Activated B cell treated with CpG ODN at 0.5 μM for 24 hours (primary cell): Measurements from ENCODE around the gene RELB. TPM values are rescaled to one million over a fixed set of nuclear protein-coding genes. Genes with fewer than 3 reads are reported as not detected.

Experiments
- ATAC-seq: fragments of 200-7000 bp; cut with Tn5 transposase; one replicate; pipeline ENCODE4 v1.10.0; 2021; ENCODE audit warnings: low read depth, mild to moderate bottlenecking, moderate library complexity
- CTCF ChIA-PET: fragments of 350-600 bp; sonication (Branson Sonifier 250); formaldehyde crosslinking; loops from one replicate; lab custom pipeline; 2021; ENCODE audit warnings: antibody characterized with exemption; lab: Charles Lee
- POLR2A ChIA-PET: fragments of 350-600 bp; sonication (Branson Sonifier 250); formaldehyde crosslinking; loops from one replicate; lab custom pipeline; 2021; ENCODE audit warnings: antibody characterized with exemption; lab: Charles Lee
- DNase-seq: peaks from one replicate; pipeline ENCODE4 v3.0.0; 2022
- H3K27ac Mint-ChIP-seq: one replicate; pipeline ENCODE4 v1.8.0; 2020; ENCODE audit warnings: mixed read lengths
- H3K27me3 Mint-ChIP-seq: one replicate; pipeline ENCODE4 v1.8.0; 2021; ENCODE audit warnings: mixed read lengths
- H3K36me3 Mint-ChIP-seq: one replicate; pipeline ENCODE4 v1.8.0; 2021; ENCODE audit warnings: low read depth, mixed read lengths
- H3K4me1 Mint-ChIP-seq: one replicate; pipeline ENCODE4 v1.8.0; 2021; ENCODE audit warnings: mixed read lengths
- H3K4me3 Mint-ChIP-seq: one replicate; pipeline ENCODE4 v1.8.0; 2020; ENCODE audit warnings: mild to moderate bottlenecking, mixed read lengths
- H3K9me3 Mint-ChIP-seq: one replicate; pipeline ENCODE4 v1.8.0; 2020; ENCODE audit warnings: mixed read lengths
- CTCF ChIP-seq: fragments of 200-600 bp; IDR thresholded peaks from one replicate; pipeline ENCODE4 v1.8.0; 2022; ENCODE audit warnings: antibody characterized with exemption, mild to moderate bottlenecking
- intact Hi-C: fragments of 100-400 bp; cut with micrococcal nuclease; formaldehyde crosslinking; loops from one replicate; pipeline ENCODE4 v1.15.1; 2024
- total RNA-seq: library from RNA; stranded (reverse); gene quantifications from 2 replicates; pipeline ENCODE4 v1.2.3, GENCODE V29; 2022

RELB gene
- total RNA-seq, 1 donor from 2014 or later = 135 TPM

- TF ChIP-seq CTCF = no peak
- Mint-ChIP-seq H3K9me3 (no peaks in the 10 kb centered on the region), H3K4me1 (peaks cover 37% of the 10 kb centered on the region), H3K27ac (no peak overlapping the region), H3K4me3 (peak overlapping the region; percentile 24), H3K27me3 (no peaks in the 10 kb centered on the region), H3K36me3 (peaks cover 81% of the 10 kb centered on the region)
- DNase-seq (no peak), ATAC-seq (no peak)
- intact Hi-C loops = loop anchor here (2.0 to 5.0 kb wide), 4 partner anchors 15 to 147 kb away; partner anchors contain the start of genes PPP1R37 and TOMM40
- POLR2A ChIA-PET = interaction anchor here (2.0 to 5.0 kb wide), 5 partner anchors 10 to 82 kb away, joined by 9 to 66 read pairs (median 15); partner anchors contain the start of genes CLPTM1 and RELB
- CTCF ChIA-PET = interaction anchor here (1.1 kb wide), 1 partner anchor 10 kb away, joined by 3 read pairs; no protein-coding TSS in a partner anchor
Observed at GRCh38 chr19:45037393-45038169, 36.3 kb downstream of the RELB start.

- Mint-ChIP-seq H3K4me3 (peak within 1 kb of the TSS; percentile 98), H3K9me3 (no peaks in the 10 kb centered on the region), H3K36me3 (peaks cover 84% of the 10 kb centered on the region), H3K27me3 (no peaks in the 10 kb centered on the region), H3K27ac (peak within 1 kb of the TSS; percentile 91), H3K4me1 (peaks cover 38% of the 10 kb centered on the region)
- DNase-seq = peak; percentile 90
- ChIA-PET POLR2A (interaction anchor here (0.6 to 5.0 kb wide), 24 partner anchors 8 to 149 kb away, joined by 3 to 66 read pairs (median 5); partner anchors contain the start of genes CLPTM1, GEMIN7, RELB and TRAPPC6A), CTCF (interaction anchor here (0.6 to 2.3 kb wide), 5 partner anchors 12 to 315 kb away, joined by 3 to 8 read pairs (median 5); no protein-coding TSS in a partner anchor)
- TF ChIP-seq CTCF = no peak
- peak; percentile 89 for ATAC-seq
- intact Hi-C loops = loop anchor here (1.0 to 5.0 kb wide), 8 partner anchors 8 to 148 kb away; partner anchors contain the start of genes BLOC1S3, PPP1R37, TOMM40 and TRAPPC6A
Observed at GRCh38 chr19:45038931-45039893, 37.9 kb downstream of the RELB start, which contains the start of gene CLASRP. TSS of gene CLASRP (plus strand) at chr19:45039045. CDS start at chr19:45040213, 1,168 bp downstream.

GRCh38 chr19:45040059-45040771 lies 39.0 kb downstream of the RELB start:
- POLR2A ChIA-PET = interaction anchor here (1.0 to 5.0 kb wide), 9 partner anchors 12 to 138 kb away, joined by 3 to 66 read pairs (median 9); partner anchors contain the start of genes CLPTM1, RELB and TRAPPC6A
- no peak for DNase-seq
- no peaks in the 10 kb centered on the region for H3K27me3 Mint-ChIP-seq
- H3K4me3 Mint-ChIP-seq = peak overlapping the region; percentile 98
- peaks cover 44% of the 10 kb centered on the region for H3K4me1 Mint-ChIP-seq
- H3K36me3 Mint-ChIP-seq = peaks cover 84% of the 10 kb centered on the region
- peak overlapping the region; percentile 91 for H3K27ac Mint-ChIP-seq
- no peaks in the 10 kb centered on the region for H3K9me3 Mint-ChIP-seq
- ATAC-seq = no peak
- CTCF ChIA-PET = interaction anchor here (0.6 to 2.3 kb wide), 3 partner anchors 19 to 270 kb away, joined by 3 to 8 read pairs (median 5); no protein-coding TSS in a partner anchor
- intact Hi-C loops = no loop called here
- TF ChIP-seq CTCF = no peak

GRCh38 chr19:45041125-45041524 lies 39.9 kb downstream of the RELB start:
- H3K4me1 Mint-ChIP-seq = peaks cover 53% of the 10 kb centered on the region
- H3K27me3 Mint-ChIP-seq = no peaks in the 10 kb centered on the region
- no peaks in the 10 kb centered on the region for H3K9me3 Mint-ChIP-seq
- H3K36me3 Mint-ChIP-seq = peaks cover 84% of the 10 kb centered on the region
- H3K4me3 Mint-ChIP-seq = peak overlapping the region; percentile 98
- ATAC-seq (no peak), DNase-seq (no peak)
- no peak for TF ChIP-seq CTCF
- peak overlapping the region; percentile 72 for H3K27ac Mint-ChIP-seq
- POLR2A ChIA-PET = interaction anchor here (0.7 to 5.0 kb wide), 4 partner anchors 11 to 122 kb away, joined by 5 to 66 read pairs (median 22); partner anchors contain the start of gene RELB
- CTCF ChIA-PET = interaction anchor here (0.8 to 1.4 kb wide), 2 partner anchors 11 to 19 kb away, joined by 4 to 5 read pairs; no protein-coding TSS in a partner anchor
- intact Hi-C loops = no loop called here
